Measurements from ENCODE around the gene FCSK. TPM values are rescaled to one million over a fixed set of nuclear protein-coding genes. Genes with fewer than 3 reads are reported as not detected.

Gene FCSK
- total and polyA plus RNA-seq, 2 of the 13 experiments (the other 11 are each of a cell fraction or from before 2014, with no cell fraction given): 9.1 to 19.2 TPM

- no peak for TF ChIP-seq NFE2L1 (CRISPR knock-in tag; IDR thresholded peaks at IDR 0.05; ENCODE audit: borderline replicate concordance)
- no peak for TF ChIP-seq ZNF703 (CRISPR knock-in tag; IDR thresholded peaks at IDR 0.05; ENCODE audit: borderline replicate concordance)
- TF ChIP-seq ZBTB20 (CRISPR knock-in tag; IDR thresholded peaks at IDR 0.05; ENCODE audit: borderline replicate concordance, low read depth): no peak
- 0 out of 2 replicates have a peak, but pooled peaks have one; percentile 37 for TF ChIP-seq DMTF1 (CRISPR knock-in tag; IDR thresholded peaks at IDR 0.05)
- no peak for TF ChIP-seq ZNF17 (CRISPR knock-in tag; IDR thresholded peaks at IDR 0.05)
- TF ChIP-seq, protein P1, sequence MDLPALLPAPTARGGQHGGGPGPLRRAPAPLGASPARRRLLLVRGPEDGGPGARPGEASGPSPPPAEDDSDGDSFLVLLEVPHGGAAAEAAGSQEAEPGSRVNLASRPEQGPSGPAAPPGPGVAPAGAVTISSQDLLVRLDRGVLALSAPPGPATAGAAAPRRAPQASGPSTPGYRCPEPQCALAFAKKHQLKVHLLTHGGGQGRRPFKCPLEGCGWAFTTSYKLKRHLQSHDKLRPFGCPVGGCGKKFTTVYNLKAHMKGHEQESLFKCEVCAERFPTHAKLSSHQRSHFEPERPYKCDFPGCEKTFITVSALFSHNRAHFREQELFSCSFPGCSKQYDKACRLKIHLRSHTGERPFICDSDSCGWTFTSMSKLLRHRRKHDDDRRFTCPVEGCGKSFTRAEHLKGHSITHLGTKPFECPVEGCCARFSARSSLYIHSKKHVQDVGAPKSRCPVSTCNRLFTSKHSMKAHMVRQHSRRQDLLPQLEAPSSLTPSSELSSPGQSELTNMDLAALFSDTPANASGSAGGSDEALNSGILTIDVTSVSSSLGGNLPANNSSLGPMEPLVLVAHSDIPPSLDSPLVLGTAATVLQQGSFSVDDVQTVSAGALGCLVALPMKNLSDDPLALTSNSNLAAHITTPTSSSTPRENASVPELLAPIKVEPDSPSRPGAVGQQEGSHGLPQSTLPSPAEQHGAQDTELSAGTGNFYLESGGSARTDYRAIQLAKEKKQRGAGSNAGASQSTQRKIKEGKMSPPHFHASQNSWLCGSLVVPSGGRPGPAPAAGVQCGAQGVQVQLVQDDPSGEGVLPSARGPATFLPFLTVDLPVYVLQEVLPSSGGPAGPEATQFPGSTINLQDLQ (CRISPR knock-in tag; IDR thresholded peaks at IDR 0.05): no peak
- TF ChIP-seq SIX1 (CRISPR knock-in tag; IDR thresholded peaks at IDR 0.05; ENCODE audit: borderline replicate concordance): no peak
- TF ChIP-seq, protein P2, sequence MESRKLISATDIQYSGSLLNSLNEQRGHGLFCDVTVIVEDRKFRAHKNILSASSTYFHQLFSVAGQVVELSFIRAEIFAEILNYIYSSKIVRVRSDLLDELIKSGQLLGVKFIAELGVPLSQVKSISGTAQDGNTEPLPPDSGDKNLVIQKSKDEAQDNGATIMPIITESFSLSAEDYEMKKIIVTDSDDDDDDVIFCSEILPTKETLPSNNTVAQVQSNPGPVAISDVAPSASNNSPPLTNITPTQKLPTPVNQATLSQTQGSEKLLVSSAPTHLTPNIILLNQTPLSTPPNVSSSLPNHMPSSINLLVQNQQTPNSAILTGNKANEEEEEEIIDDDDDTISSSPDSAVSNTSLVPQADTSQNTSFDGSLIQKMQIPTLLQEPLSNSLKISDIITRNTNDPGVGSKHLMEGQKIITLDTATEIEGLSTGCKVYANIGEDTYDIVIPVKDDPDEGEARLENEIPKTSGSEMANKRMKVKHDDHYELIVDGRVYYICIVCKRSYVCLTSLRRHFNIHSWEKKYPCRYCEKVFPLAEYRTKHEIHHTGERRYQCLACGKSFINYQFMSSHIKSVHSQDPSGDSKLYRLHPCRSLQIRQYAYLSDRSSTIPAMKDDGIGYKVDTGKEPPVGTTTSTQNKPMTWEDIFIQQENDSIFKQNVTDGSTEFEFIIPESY (CRISPR knock-in tag; IDR thresholded peaks at IDR 0.05): peak; percentile 88; the same call in 1 of the 2 replicates
- no peak for TF ChIP-seq HNRNPUL1 (IDR thresholded peaks at IDR 0.05; ENCODE audit: low read depth, low read length)
- TF ChIP-seq WIZ (CRISPR knock-in tag; IDR thresholded peaks at IDR 0.05): no peak; the same call in 1 of the 2 replicates
- TF ChIP-seq MLLT10 (CRISPR knock-in tag; IDR thresholded peaks at IDR 0.05): no peak
- no peak for TF ChIP-seq ZSCAN25 (CRISPR knock-in tag; IDR thresholded peaks at IDR 0.05)
- TF ChIP-seq, protein P3, sequence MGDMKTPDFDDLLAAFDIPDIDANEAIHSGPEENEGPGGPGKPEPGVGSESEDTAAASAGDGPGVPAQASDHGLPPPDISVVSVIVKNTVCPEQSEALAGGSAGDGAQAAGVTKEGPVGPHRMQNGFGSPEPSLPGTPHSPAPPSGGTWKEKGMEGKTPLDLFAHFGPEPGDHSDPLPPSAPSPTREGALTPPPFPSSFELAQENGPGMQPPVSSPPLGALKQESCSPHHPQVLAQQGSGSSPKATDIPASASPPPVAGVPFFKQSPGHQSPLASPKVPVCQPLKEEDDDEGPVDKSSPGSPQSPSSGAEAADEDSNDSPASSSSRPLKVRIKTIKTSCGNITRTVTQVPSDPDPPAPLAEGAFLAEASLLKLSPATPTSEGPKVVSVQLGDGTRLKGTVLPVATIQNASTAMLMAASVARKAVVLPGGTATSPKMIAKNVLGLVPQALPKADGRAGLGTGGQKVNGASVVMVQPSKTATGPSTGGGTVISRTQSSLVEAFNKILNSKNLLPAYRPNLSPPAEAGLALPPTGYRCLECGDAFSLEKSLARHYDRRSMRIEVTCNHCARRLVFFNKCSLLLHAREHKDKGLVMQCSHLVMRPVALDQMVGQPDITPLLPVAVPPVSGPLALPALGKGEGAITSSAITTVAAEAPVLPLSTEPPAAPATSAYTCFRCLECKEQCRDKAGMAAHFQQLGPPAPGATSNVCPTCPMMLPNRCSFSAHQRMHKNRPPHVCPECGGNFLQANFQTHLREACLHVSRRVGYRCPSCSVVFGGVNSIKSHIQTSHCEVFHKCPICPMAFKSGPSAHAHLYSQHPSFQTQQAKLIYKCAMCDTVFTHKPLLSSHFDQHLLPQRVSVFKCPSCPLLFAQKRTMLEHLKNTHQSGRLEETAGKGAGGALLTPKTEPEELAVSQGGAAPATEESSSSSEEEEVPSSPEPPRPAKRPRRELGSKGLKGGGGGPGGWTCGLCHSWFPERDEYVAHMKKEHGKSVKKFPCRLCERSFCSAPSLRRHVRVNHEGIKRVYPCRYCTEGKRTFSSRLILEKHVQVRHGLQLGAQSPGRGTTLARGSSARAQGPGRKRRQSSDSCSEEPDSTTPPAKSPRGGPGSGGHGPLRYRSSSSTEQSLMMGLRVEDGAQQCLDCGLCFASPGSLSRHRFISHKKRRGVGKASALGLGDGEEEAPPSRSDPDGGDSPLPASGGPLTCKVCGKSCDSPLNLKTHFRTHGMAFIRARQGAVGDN (CRISPR knock-in tag; IDR thresholded peaks at IDR 0.05): peak; percentile 79
- TF ChIP-seq ZNF674 (CRISPR knock-in tag; IDR thresholded peaks at IDR 0.05; ENCODE audit: low read depth): no peak
Observed at GRCh38 chr16:70470927-70471341, 16.5 kb downstream of the FCSK start (continued).

Measured in HepG2 (cell line).